ENCODE data around the gene FOLR1. TPM values are rescaled to one million over a fixed set of nuclear protein-coding genes. Genes with fewer than 3 reads are reported as not detected.

FOLR1 gene
- total and polyA plus RNA-seq, 9 of the 15 experiments (the other 6 are each of a cell fraction or from before 2014, with no cell fraction given): 0.22 to 2.3 (median 1.0) TPM

GRCh38 chr11:72227316-72228228, 35.6 kb downstream of the FOLR1 start:
- H3K9ac ChIP-seq (ENCODE audit: insufficient read depth in 1 of 2, low read depth in 2 of 2, low read length in 2 of 2): peak overlapping the region in 1 of 2 experiments; percentile 59; a peak in 2 of 4 replicates
- H3K4me2 ChIP-seq (ENCODE audit: insufficient read depth, low read length): no peak overlapping the region
- CTCF ChIA-PET (ENCODE audit: low intra/inter-chr PET ratio): no interaction called here
- H2AFZ ChIP-seq (ENCODE audit: low read depth, low read length): no peak overlapping the region
- TF ChIP-seq NFE2 (IDR thresholded peaks at IDR 0.05; ENCODE audit: low read depth) (no peak), FOS (IDR thresholded peaks at IDR 0.05; ENCODE audit: extremely low read depth, insufficient read length) (no peak), BMI1 (IDR thresholded peaks at IDR 0.05; ENCODE audit: low read length) (no peak), ATF6 (CRISPR knock-in tag; IDR thresholded peaks at IDR 0.05) (no peak), USF1 (CRISPR knock-in tag; IDR thresholded peaks at IDR 0.05) (no peak), MLLT1 (IDR thresholded peaks at IDR 0.05) (no peak), CEBPG (CRISPR knock-in tag; IDR thresholded peaks at IDR 0.05) (no peak), CEBPG (tag; conservative IDR thresholded peaks at IDR 0.05 in 1 of 2, IDR thresholded peaks at IDR 0.05 in 1 of 2) (no peak), ZNF766 (CRISPR knock-in tag; conservative IDR thresholded peaks at IDR 0.05) (no peak), CCNT2 (IDR thresholded peaks at IDR 0.05; ENCODE audit: borderline replicate concordance, extremely low read depth, insufficient read length, low read depth, low read length) (no peak), RBFOX2 (IDR thresholded peaks at IDR 0.05; ENCODE audit: low read depth, low read length) (peak; percentile 53), MYNN (IDR thresholded peaks at IDR 0.05) (peak; percentile 95), MYNN (CRISPR knock-in tag; IDR thresholded peaks at IDR 0.05) (peak; percentile 38; the same call in 1 of the 2 replicates), CBFA2T2 (conservative IDR thresholded peaks at IDR 0.05) (no peak), ZNF780A (CRISPR knock-in tag; IDR thresholded peaks at IDR 0.05) (no peak), POLR2B (IDR thresholded peaks at IDR 0.05; ENCODE audit: low read depth, partially characterized antibody) (no peak), U2AF2 (optimal IDR thresholded peaks at IDR 0.05; ENCODE audit: low read depth, low read length) (no peak), ATF1 (CRISPR knock-in tag; IDR thresholded peaks at IDR 0.05) (no peak), ATF1 (tag; IDR thresholded peaks at IDR 0.05) (no peak), ZNF583 (CRISPR knock-in tag; IDR thresholded peaks at IDR 0.05) (no peak)
- H3K9me1 ChIP-seq (ENCODE audit: control insufficient read depth, insufficient read depth, low read length): peaks cover 8% of the 10 kb centered on the region
- WGBS (ENCODE audit: insufficient coverage, low coverage, missing lambda C conversion rate): 90% methylated on average over 14 of the region's 14 CpGs
- no peak overlapping the region for H3K4me3 ChIP-seq
- H3K79me2 ChIP-seq (ENCODE audit: control insufficient read depth, insufficient read depth, low read length): peaks cover 27% of the 10 kb centered on the region
- no peak overlapping the region for H3K27ac ChIP-seq (ENCODE audit: extremely low read depth, low read depth, low read length)
- H3K9me3 ChIP-seq (replicated peaks; ENCODE audit: control insufficient read depth, insufficient read depth, low read depth, low read length): no peaks in the 10 kb centered on the region
- no peaks in the 10 kb centered on the region for H4K20me1 ChIP-seq (replicated peaks; ENCODE audit: control insufficient read depth, insufficient read depth, low read length)
- no TSS peak for BruUV-seq (replicated peaks)
- intact Hi-C loops (cut with micrococcal nuclease): no loop called here
- no peak for ATAC-seq
- no peak for DNase-seq (ENCODE audit: extremely low read depth in 1 of 4, low spot score in 3 of 4)
- FAIRE-seq: no peak
- H3K36me3 ChIP-seq (ENCODE audit: control insufficient read depth, insufficient read depth, low read length): peaks cover 65% of the 10 kb centered on the region; the same call in 2 of the 3 replicates
- in situ Hi-C loops (cut with MboI): no loop called here
- POLR2A ChIA-PET: interaction anchor here (1.0 to 2.9 kb wide), 4 partner anchors 9 to 207 kb away, joined by 3 to 13 read pairs (median 4); partner anchors contain the start of gene CLPB
- H3K27me3 ChIP-seq (ENCODE audit: control insufficient read depth in 2 of 2, insufficient read depth in 2 of 2, low read length in 2 of 2): no peaks in the 10 kb centered on the region
- H3K4me1 ChIP-seq (replicated peaks in 1 of 2; ENCODE audit: control insufficient read depth in 2 of 2, insufficient read depth in 2 of 2, low read length in 2 of 2): peaks cover 11 to 50% of the 10 kb centered on the region in 2 experiments

Data from K562 (cell line).